ENCODE results near the gene AP3S2. TPM values are rescaled to one million over a fixed set of nuclear protein-coding genes. Genes with fewer than 3 reads are reported as not detected.

AP3S2 gene
- total and polyA plus RNA-seq, 8 donors = 8.4 to 90.4 (median 24.0) TPM

DNA sequence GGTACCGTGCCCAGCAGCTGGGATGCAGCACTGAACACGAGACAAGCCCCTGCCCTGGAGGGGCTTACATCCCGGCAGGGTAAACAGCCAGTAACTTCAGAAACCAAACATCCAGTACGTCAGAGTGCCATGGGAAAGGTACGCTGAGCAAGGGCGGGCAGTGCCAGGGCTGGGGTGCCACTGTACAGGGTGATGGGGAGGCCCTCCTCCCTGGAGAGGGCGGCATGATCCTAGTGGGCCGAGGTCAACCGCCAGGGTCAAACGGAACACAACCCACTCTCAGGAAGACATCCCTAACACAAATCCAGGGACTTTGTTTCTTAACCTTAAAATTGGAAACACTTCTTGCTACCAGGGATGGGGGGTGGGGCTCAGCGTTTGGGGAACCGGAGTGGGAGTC is 63.2 kb downstream of the AP3S2 start:
- Histone ChIP-seq H3K27ac (no peak overlapping the region), H3K9me3 (no peaks in the 10 kb centered on the region), H3K36me3 (peaks cover 29 to 47% (median 44%) of the 10 kb centered on the region in 4 donors), H3K4me3 (no peak overlapping the region), H3K4me1 (peaks cover 13 to 29% (median 18%) of the 10 kb centered on the region in 4 donors), H3K27me3 (no peaks in the 10 kb centered on the region)
- intact Hi-C loops (cut with DNase I; ENCODE audit: low total_unique reads) = no loop called here
- no peak for DNase-seq
- WGBS, 5 donors = 91 to 95% (median 93%) methylated on average over 12 of the region's 12 CpGs
- TF ChIP-seq, protein P1, sequence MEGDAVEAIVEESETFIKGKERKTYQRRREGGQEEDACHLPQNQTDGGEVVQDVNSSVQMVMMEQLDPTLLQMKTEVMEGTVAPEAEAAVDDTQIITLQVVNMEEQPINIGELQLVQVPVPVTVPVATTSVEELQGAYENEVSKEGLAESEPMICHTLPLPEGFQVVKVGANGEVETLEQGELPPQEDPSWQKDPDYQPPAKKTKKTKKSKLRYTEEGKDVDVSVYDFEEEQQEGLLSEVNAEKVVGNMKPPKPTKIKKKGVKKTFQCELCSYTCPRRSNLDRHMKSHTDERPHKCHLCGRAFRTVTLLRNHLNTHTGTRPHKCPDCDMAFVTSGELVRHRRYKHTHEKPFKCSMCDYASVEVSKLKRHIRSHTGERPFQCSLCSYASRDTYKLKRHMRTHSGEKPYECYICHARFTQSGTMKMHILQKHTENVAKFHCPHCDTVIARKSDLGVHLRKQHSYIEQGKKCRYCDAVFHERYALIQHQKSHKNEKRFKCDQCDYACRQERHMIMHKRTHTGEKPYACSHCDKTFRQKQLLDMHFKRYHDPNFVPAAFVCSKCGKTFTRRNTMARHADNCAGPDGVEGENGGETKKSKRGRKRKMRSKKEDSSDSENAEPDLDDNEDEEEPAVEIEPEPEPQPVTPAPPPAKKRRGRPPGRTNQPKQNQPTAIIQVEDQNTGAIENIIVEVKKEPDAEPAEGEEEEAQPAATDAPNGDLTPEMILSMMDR (IDR thresholded peaks at IDR 0.05) = no peak
- no peak for TF ChIP-seq POLR2AphosphoS5 (IDR thresholded peaks at IDR 0.05)
- TF ChIP-seq POLR2A (IDR thresholded peaks at IDR 0.05) = no peak
- TF ChIP-seq EP300 (IDR thresholded peaks at IDR 0.05) = no peak

DNA sequence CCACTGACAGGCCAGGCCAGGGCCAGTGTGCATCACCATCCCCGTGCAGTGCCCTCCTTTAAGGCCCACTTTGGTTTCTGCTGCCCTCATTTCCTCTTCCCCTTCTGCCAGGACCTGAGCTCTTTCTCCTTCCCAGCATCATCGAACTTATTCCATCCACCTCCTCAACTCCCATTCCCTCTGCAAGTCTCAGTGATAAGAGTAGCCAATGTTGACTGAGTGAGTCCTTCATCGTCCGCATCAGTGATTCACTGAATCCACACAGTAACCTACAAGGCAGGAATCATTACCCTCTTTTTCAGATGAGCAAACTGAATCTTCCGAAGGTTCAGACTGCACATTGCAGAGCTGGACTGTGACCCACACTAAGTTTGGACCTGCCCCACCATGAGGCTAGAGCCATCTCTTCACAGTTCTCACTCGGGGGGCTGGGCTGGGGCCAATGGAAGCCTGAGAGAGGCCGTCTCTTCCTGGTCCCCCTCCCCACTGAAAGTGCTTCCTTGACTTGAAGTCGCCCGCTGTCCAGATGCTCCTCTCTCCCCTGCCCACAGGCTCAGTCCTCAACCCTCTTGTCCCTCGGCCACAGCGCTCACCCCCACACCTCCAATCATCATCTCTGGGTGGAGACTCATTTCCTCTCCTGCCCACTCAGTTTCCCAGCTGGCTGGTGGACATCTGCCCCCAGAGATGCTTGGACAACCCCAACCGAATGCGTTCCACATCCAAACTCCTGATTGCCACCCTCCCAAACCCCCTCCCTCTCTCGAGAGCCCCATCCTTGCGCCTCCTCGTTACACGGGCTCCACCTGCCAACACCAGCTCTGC is 64.0 kb downstream of the AP3S2 start:
- 88 to 91% (median 90%) methylated on average over 17 of the region's 17 CpGs for WGBS, 5 donors
- intact Hi-C loops (cut with DNase I; ENCODE audit: low total_unique reads) = no loop called here
- no peaks in the 10 kb centered on the region for H3K27me3 ChIP-seq
- no peak for DNase-seq
- no peaks in the 10 kb centered on the region for H3K9me3 ChIP-seq
- no peak overlapping the region for H3K4me3 ChIP-seq
- no peak overlapping the region for H3K27ac ChIP-seq
- no peak for TF ChIP-seq EP300 (IDR thresholded peaks at IDR 0.05)
- no peak for TF ChIP-seq POLR2AphosphoS5 (IDR thresholded peaks at IDR 0.05)
- TF ChIP-seq, protein P1 (IDR thresholded peaks at IDR 0.05) = no peak
- TF ChIP-seq POLR2A (IDR thresholded peaks at IDR 0.05) = no peak
- H3K36me3 ChIP-seq = peaks cover 23 to 39% (median 36%) of the 10 kb centered on the region in 4 donors
- H3K4me1 ChIP-seq = peaks cover 13 to 29% (median 18%) of the 10 kb centered on the region in 4 donors

DNA sequence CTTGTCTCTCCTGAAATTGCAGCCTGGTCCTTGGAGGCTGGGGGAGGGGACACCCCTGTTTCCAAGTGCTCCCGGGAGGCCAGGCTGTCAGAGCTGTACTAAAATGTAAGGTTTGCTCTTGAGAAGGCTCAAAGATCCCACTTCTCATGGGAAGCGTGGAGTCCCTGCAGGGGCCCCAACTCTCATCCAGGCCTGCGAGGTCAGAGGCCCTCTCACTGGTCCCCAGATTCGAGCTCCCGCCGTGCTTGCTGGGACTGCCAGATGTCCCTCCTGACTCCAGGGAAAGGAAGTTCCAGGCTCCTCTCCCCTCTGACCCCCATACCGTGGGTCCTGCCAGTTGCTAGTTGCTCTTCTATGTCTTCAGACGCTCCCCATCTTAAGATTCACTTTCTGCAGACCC is 64.6 kb downstream of the AP3S2 start:
- Histone ChIP-seq H3K27me3 (no peaks in the 10 kb centered on the region), H3K27ac (peak overlapping the region in 1 of 5 donors; percentile 67), H3K9me3 (no peaks in the 10 kb centered on the region), H3K4me3 (no peak overlapping the region), H3K36me3 (peaks cover 16 to 32% (median 29%) of the 10 kb centered on the region in 4 donors), H3K4me1 (peaks cover 13 to 29% (median 19%) of the 10 kb centered on the region in 4 donors)
- intact Hi-C loops (cut with DNase I; ENCODE audit: low total_unique reads) = no loop called here
- DNase-seq = no peak
- TF ChIP-seq POLR2A (IDR thresholded peaks at IDR 0.05) = no peak
- TF ChIP-seq POLR2AphosphoS5 (IDR thresholded peaks at IDR 0.05) = no peak
- 67 to 84% (median 74%) methylated on average over 8 of the region's 8 CpGs for WGBS, 5 donors

DNA sequence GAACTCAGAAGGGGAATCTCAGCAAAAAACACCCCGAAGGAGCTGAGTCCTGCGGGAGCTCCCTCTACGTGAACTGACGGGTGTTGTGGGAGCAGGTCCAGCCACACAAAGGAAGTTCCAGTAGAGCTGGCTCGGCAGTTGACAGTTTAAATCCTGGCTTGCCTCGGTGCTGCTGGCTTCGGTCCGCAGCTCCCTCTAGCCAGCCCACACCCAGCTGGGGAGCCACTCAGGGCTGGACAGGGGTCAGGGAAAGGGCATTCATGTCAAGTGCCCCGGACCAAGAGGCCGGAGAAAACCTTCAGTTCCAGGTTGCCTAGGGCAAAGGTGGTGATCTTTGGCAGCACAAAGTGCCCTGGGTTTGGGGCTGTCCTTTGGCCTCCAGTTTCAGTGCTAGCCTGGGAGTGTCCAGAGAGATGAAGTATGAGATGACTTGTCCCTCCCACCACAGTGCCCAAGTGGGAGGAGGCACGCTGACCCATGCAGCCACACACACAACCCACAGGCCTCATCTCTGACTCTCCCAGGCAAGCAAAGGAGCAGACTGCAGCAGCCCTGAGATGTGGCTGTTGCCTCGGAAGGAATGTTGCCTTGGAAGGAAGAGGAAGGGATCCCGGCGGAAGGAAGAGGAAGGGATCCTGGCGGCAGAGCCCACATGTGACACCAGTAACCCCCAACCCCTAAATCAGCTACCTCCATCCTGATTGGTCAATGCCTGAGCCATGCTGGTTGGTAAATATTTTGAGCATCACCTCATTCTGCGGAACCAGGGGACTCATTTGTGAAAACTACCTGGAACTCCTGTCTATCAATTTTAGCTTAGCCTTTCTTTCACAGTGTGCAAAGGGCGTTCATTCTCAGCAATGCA is 65.3 kb downstream of the AP3S2 start:
- Histone ChIP-seq H3K36me3 (peaks cover 9 to 26% (median 23%) of the 10 kb centered on the region in 4 donors), H3K27ac (peak overlapping the region; percentile 22 to 67 (median 58)), H3K27me3 (no peaks in the 10 kb centered on the region), H3K9me3 (no peaks in the 10 kb centered on the region), H3K4me1 (peaks cover 13 to 31% (median 20%) of the 10 kb centered on the region in 4 donors), H3K4me3 (no peak overlapping the region)
- peak; percentile 57 to 63 for DNase-seq
- TF ChIP-seq POLR2AphosphoS5 (IDR thresholded peaks at IDR 0.05) = peak in 1 of 3 donors; percentile 1
- no peak for TF ChIP-seq EP300 (IDR thresholded peaks at IDR 0.05)
- intact Hi-C loops (cut with DNase I; ENCODE audit: low total_unique reads) = no loop called here
- WGBS, 5 donors = 31 to 65% (median 32%) methylated on average over 7 to 17 of the region's 17 CpGs

DNA sequence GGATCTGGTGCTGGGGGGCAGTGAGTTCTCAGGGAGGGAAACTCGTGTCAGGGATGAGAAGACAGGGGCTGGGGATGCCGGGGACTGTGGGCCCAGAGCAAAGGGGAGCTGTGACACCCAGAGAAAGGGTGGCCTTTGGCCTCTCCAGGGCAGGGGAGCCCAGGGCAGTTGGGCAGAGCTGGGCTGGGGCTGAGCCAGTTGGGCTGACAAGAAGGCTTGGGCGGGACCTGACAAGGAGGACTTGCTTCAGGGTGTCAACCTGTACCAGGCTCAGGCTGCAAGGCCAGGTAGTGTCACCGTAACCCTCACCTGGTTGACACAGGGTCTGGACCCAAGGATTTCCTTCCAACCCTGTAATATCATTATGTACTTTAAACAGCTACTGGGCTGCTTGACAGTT is 66.0 kb downstream of the AP3S2 start:
- DNase-seq = peak in 1 of 2 donors; percentile 55
- H3K27ac ChIP-seq = peak overlapping the region in 4 of 5 donors; percentile 22 to 67 (median 60)
- WGBS, 5 donors = 51 to 82% (median 64%) methylated on average over 3 to 4 of the region's 4 CpGs

More for the DNA sequence above, 66.0 kb downstream of the AP3S2 start:
- peak in 1 of 3 donors; percentile 1 for TF ChIP-seq POLR2AphosphoS5 (IDR thresholded peaks at IDR 0.05)
- TF ChIP-seq, protein P1 (IDR thresholded peaks at IDR 0.05) = no peak
- no peak for TF ChIP-seq POLR2A (IDR thresholded peaks at IDR 0.05)
- Histone ChIP-seq H3K27me3 (peaks cover 0 to under 1% (median 0%) of the 10 kb centered on the region in 3 donors), H3K9me3 (no peaks in the 10 kb centered on the region), H3K36me3 (peaks cover 3 to 19% (median 16%) of the 10 kb centered on the region in 4 donors), H3K4me1 (peaks cover 13 to 35% (median 20%) of the 10 kb centered on the region in 4 donors), H3K4me3 (no peak overlapping the region)
- intact Hi-C loops (cut with DNase I; ENCODE audit: low total_unique reads) = no loop called here
